Keratinocyte (primary cell): ENCODE data around the gene GRPEL2. TPM values are rescaled to one million over a fixed set of nuclear protein-coding genes. Genes with fewer than 3 reads are reported as not detected.

Source experiments
- DNase-seq: peaks from one replicate; pipeline ENCODE4 v3.0.0-alpha.2; 2011; ENCODE audit warnings: low read depth, missing footprints, low spot score
- FAIRE-seq: peaks from 2 replicates; lab custom pipeline; 2011; peaks lifted over from hg19 to GRCh38; lab: Jason Lieb, UNC
- H2AFZ ChIP-seq: 2 replicates; pipeline ENCODE4 v1.6.0; 2012; ENCODE audit warnings: low read length, control low read depth, inconsistent platforms; ENCODE audit not compliant: control insufficient read depth
- H3K27ac ChIP-seq: 2 replicates; pipeline ENCODE4 v1.5.1; 2011; ENCODE audit warnings: low read length; ENCODE audit not compliant: control insufficient read depth, insufficient read depth
- H3K27me3 ChIP-seq: 3 replicates; pipeline ENCODE4 v1.6.0; 2011; ENCODE audit warnings: low read length; ENCODE audit not compliant: control insufficient read depth, insufficient read depth; ENCODE audit errors: extremely low read depth
- H3K36me3 ChIP-seq, 2 experiments: 2 replicates in 1 of 2; 3 replicates in 1 of 2; pipeline ENCODE4 v1.5.1; 2011; ENCODE audit warnings: low read length in 2 of 2, mild to moderate bottlenecking in 1 of 2; ENCODE audit not compliant: control insufficient read depth in 2 of 2, insufficient read depth in 2 of 2; ENCODE audit errors: extremely low read depth in 1 of 2
- H3K4me1 ChIP-seq: 3 replicates; pipeline ENCODE4 v1.5.1; 2011; ENCODE audit warnings: low read length; ENCODE audit not compliant: control insufficient read depth, insufficient read depth; ENCODE audit errors: extremely low read depth
- H3K4me2 ChIP-seq: 3 replicates; pipeline ENCODE4 v1.6.0; 2011; ENCODE audit warnings: low read depth, low read length; ENCODE audit not compliant: control insufficient read depth, insufficient read depth; ENCODE audit errors: extremely low read depth
- H3K4me3 ChIP-seq, 3 experiments: fragments of 200-600 bp in 1 of 3; sonication (generic) in 1 of 3; 2 replicates in 2 of 3; 3 replicates in 1 of 3; pipeline ENCODE4 v1.5.1; 2011 to 2016; ENCODE audit warnings: low read length in 3 of 3, mild to moderate bottlenecking in 3 of 3, control low read depth in 2 of 3, inconsistent platforms in 1 of 3, low read depth in 1 of 3, mixed read lengths in 1 of 3, mixed run types in 1 of 3, moderate library complexity in 1 of 3; ENCODE audit not compliant: control insufficient read depth in 2 of 3, insufficient read depth in 2 of 3; ENCODE audit errors: extremely low read depth in 1 of 3
- H3K79me2 ChIP-seq: 2 replicates; pipeline ENCODE4 v1.6.0; 2012; ENCODE audit warnings: low read length; ENCODE audit not compliant: control insufficient read depth, insufficient read depth
- H3K9ac ChIP-seq: 3 replicates; pipeline ENCODE4 v1.6.0; 2011; ENCODE audit warnings: low read length; ENCODE audit not compliant: control insufficient read depth, insufficient read depth; ENCODE audit errors: extremely low read depth
- H3K9me1 ChIP-seq: 3 replicates; pipeline ENCODE4 v1.6.0; 2011; ENCODE audit warnings: low read length; ENCODE audit not compliant: control insufficient read depth, insufficient read depth; ENCODE audit errors: extremely low read depth
- H3K9me3 ChIP-seq: 2 replicates; pipeline ENCODE4 v1.5.1; 2012; ENCODE audit warnings: low read depth, low read length; ENCODE audit not compliant: control insufficient read depth
- H4K20me1 ChIP-seq: 3 replicates; pipeline ENCODE4 v1.6.0; 2011; ENCODE audit warnings: low read length; ENCODE audit not compliant: control insufficient read depth, insufficient read depth; ENCODE audit errors: extremely low read depth
- CTCF ChIP-seq, 3 experiments: IDR thresholded peaks in 1 of 3; conservative IDR thresholded peaks in 1 of 3; optimal IDR thresholded peaks in 1 of 3; 2 replicates in 2 of 3; 3 replicates in 1 of 3; pipeline versions ENCODE3 to v1.5.1; 2011; ENCODE audit warnings: low read length in 3 of 3, mild to moderate bottlenecking in 3 of 3, moderate library complexity in 2 of 3, control low read depth in 1 of 3, inconsistent platforms in 1 of 3; ENCODE audit not compliant: insufficient read depth in 2 of 3; ENCODE audit errors: extremely low read depth in 1 of 3
- EZH2 ChIP-seq: IDR thresholded peaks from one replicate; pipeline ENCODE4 v1.6.1; 2012; ENCODE audit warnings: inconsistent platforms, mild to moderate bottlenecking, low read length, moderate library complexity
- dilution Hi-C: fragments of 300-500 bp; cut with MboI; formaldehyde crosslinking; loops from one replicate; pipeline ENCODE4 v1.7.0; 2020; ENCODE audit warnings: low sequenced_read_pairs; ENCODE audit not compliant: extremely low pct_ligation_motif_present
- polyA plus RNA-seq, 5 experiments: library from polyadenylated mRNA; depleted of rRNA in 3 of 5; stranded (reverse) in 3 of 5; stranded (forward) in 1 of 5; unstranded in 1 of 5; fragments of >200 nt; gene quantifications; 1 replicate in 1 of 5; 2 replicates in 3 of 5; 3 replicates in 1 of 5; pipeline versions ENCODE4 v1.2.1 to v1.2.3, GENCODE V29; 2011 to 2012; ENCODE audit warnings: missing spikeins in 2 of 5, low read depth in 1 of 5, low replicate concordance in 1 of 5

The GRPEL2 gene
- polyA plus RNA-seq, 1 donor (not counting 4 experiments of a cell fraction or from before 2014, with no cell fraction given): 17.5 TPM

- H3K79me2 ChIP-seq: no peaks in the 10 kb centered on the region
- H3K4me1 ChIP-seq: no peaks in the 10 kb centered on the region
- no peak overlapping the region for H3K4me2 ChIP-seq
- H3K9me3 ChIP-seq: no peaks in the 10 kb centered on the region
- H2AFZ ChIP-seq: no peak overlapping the region
- no peaks in the 10 kb centered on the region for H3K9me1 ChIP-seq
- H4K20me1 ChIP-seq: no peaks in the 10 kb centered on the region
- DNase-seq: no peak
- no peak overlapping the region for H3K9ac ChIP-seq
- no peak overlapping the region for H3K27ac ChIP-seq
- no peaks in the 10 kb centered on the region for H3K27me3 ChIP-seq
- H3K36me3 ChIP-seq: peaks cover 2 to 9% of the 10 kb centered on the region in 2 experiments
- no peak overlapping the region for H3K4me3 ChIP-seq
- TF ChIP-seq EZH2: no peak
- TF ChIP-seq CTCF (optimal IDR thresholded peaks at IDR 0.05 in 1 of 3, IDR thresholded peaks at IDR 0.05 in 1 of 3, conservative IDR thresholded peaks at IDR 0.05 in 1 of 3; ENCODE audit: extremely low read depth in 1 of 3, insufficient read depth in 2 of 3, low read length in 3 of 3): no peak
- dilution Hi-C loops: no loop called here
- FAIRE-seq: no peak
Measured at GRCh38 chr5:149304195-149305078, 40.9 kb upstream of the GRPEL2 start.

DNA sequence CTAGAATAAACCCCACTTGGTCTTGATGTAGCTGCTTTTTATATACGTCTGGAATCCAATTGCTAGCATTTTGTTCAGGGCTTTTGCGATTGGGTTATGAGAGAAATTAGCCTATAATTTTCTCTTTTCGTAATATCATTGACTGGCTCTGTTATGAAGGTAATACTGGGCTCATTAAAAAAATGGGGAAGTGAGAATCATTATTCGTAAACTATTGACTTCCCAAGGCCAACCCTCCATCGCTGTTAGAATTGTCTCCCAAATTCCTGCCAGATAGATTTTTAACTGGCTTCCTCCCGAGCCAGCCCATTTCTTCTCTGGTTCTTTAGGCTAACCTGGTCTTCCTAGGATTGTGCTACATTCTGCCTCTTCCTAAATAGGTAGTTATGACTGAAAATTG is 35.9 kb upstream of the GRPEL2 start:
- Histone ChIP-seq H2AFZ (no peak overlapping the region), H3K9ac (no peak overlapping the region), H3K27ac (no peak overlapping the region), H3K79me2 (no peaks in the 10 kb centered on the region), H3K4me3 (no peak overlapping the region), H3K27me3 (no peaks in the 10 kb centered on the region), H3K9me1 (no peaks in the 10 kb centered on the region), H3K4me1 (no peaks in the 10 kb centered on the region), H4K20me1 (no peaks in the 10 kb centered on the region), H3K9me3 (no peaks in the 10 kb centered on the region), H3K4me2 (no peak overlapping the region), H3K36me3 (peaks cover under 1 to 5% of the 10 kb centered on the region in 2 experiments)
- dilution Hi-C loops: no loop called here
- FAIRE-seq: no peak
- no peak for TF ChIP-seq EZH2
- no peak for TF ChIP-seq CTCF (optimal IDR thresholded peaks at IDR 0.05 in 1 of 3, IDR thresholded peaks at IDR 0.05 in 1 of 3, conservative IDR thresholded peaks at IDR 0.05 in 1 of 3; ENCODE audit: extremely low read depth in 1 of 3, insufficient read depth in 2 of 3, low read length in 3 of 3)
- no peak for DNase-seq
